NCI-H774 (cell line): ENCODE measurements around the gene NME3.

ENCODE experiments used
- DNase-seq: peaks from one replicate; lab custom pipeline; 2025; lab: John Stamatoyannopoulos, UW

NME3 gene

GRCh38 chr16:1780677-1781072, 9.3 kb upstream of the NME3 start:
- DNase-seq = no peak

- no peak for DNase-seq
These were observed 8.7 kb upstream of the NME3 start for GRCh38 chr16:1779741-1780676.

- DNase-seq = no peak
These were observed 7.9 kb upstream of the NME3 start for GRCh38 chr16:1779234-1779701.

- no peak for DNase-seq
These were observed 7.1 kb upstream of the NME3 start for GRCh38 chr16:1778200-1779179.

GRCh38 chr16:1777375-1778199, 6.2 kb upstream of the NME3 start:
- DNase-seq = no peak

GRCh38 chr16:1776991-1777374, 5.6 kb upstream of the NME3 start:
- DNase-seq = no peak

GRCh38 chr16:1776672-1776955, 5.3 kb upstream of the NME3 start:
- DNase-seq = no peak

- no peak for DNase-seq
These were observed 4.7 kb upstream of the NME3 start for GRCh38 chr16:1775846-1776671.

- no peak for DNase-seq
These were observed 3.9 kb upstream of the NME3 start for GRCh38 chr16:1775006-1775845.

- no peak for DNase-seq
These were observed 3.1 kb upstream of the NME3 start for GRCh38 chr16:1774448-1774780.

GRCh38 chr16:1773703-1774447, 2.5 kb upstream of the NME3 start:
- DNase-seq = no peak

- peak; percentile 60 for DNase-seq
These were observed 1.8 kb upstream of the NME3 start, which contains the start of gene MRPS34 for GRCh38 chr16:1772908-1773702. Gene MRPS34, minus strand, starts transcription at chr16:1773134. Its CDS starts 15 bp downstream, at chr16:1773119.

- no peak for DNase-seq
These were observed 1.1 kb upstream of the NME3 start, which contains the start of gene EME2 for GRCh38 chr16:1772362-1772907. Gene EME2, plus strand, starts transcription at chr16:1772810. Its CDS starts 418 bp downstream, at chr16:1773228.

GRCh38 chr16:1771864-1772361, 570 bp upstream of the NME3 start:
- no peak for DNase-seq

GRCh38 chr16:1770328-1771187, 785 bp downstream of the NME3 start:
- DNase-seq = no peak

GRCh38 chr16:1769402-1770300, 1.7 kb downstream of the NME3 start:
- DNase-seq = no peak
